HL-60 (cell line): Measurements from ENCODE around the gene CHD2.

ENCODE experiments used
- CTCF ChIP-seq: IDR thresholded peaks from one replicate; pipeline ENCODE4 v1.5.1; 2011; ENCODE audit warnings: low read length, control low read depth, inconsistent platforms; ENCODE audit not compliant: insufficient read depth
- GABPA ChIP-seq: IDR thresholded peaks from 2 replicates; pipeline ENCODE4 v1.6.1; 2012; ENCODE audit warnings: low read depth
- POLR2AphosphoS5 ChIP-seq: IDR thresholded peaks from 2 replicates; pipeline ENCODE4 v1.6.1; 2012; ENCODE audit warnings: low read depth
- TF ChIP-seq, protein P1 (sequence below): IDR thresholded peaks from 2 replicates; pipeline ENCODE4 v1.6.1; 2012; ENCODE audit warnings: low read depth; ENCODE audit not compliant: insufficient replicate concordance

DNA sequence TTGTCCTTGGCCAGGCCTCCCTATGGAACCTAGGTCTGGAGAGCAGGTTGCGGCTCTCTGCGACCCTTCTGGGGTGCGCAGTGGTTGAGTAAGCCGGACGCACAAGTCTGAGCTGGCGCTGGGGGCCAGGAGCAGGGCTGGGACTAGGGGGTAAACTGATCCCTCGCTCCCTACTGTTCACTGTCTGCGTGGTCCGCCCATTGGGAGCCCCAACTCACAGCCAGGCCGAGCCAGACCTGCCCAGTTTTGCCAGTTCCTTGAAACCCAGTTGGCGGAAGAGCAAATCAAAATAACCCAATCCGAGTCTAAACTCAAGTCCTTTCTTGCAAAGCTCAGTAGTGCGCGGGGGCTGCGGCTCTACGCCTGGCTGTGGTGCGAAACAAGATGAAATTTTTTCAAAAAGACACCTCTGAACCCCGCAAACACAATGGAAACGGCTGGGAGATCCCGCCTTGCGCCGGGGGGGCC, 171.4 kb downstream of the CHD2 start:
- TF ChIP-seq, protein P1, sequence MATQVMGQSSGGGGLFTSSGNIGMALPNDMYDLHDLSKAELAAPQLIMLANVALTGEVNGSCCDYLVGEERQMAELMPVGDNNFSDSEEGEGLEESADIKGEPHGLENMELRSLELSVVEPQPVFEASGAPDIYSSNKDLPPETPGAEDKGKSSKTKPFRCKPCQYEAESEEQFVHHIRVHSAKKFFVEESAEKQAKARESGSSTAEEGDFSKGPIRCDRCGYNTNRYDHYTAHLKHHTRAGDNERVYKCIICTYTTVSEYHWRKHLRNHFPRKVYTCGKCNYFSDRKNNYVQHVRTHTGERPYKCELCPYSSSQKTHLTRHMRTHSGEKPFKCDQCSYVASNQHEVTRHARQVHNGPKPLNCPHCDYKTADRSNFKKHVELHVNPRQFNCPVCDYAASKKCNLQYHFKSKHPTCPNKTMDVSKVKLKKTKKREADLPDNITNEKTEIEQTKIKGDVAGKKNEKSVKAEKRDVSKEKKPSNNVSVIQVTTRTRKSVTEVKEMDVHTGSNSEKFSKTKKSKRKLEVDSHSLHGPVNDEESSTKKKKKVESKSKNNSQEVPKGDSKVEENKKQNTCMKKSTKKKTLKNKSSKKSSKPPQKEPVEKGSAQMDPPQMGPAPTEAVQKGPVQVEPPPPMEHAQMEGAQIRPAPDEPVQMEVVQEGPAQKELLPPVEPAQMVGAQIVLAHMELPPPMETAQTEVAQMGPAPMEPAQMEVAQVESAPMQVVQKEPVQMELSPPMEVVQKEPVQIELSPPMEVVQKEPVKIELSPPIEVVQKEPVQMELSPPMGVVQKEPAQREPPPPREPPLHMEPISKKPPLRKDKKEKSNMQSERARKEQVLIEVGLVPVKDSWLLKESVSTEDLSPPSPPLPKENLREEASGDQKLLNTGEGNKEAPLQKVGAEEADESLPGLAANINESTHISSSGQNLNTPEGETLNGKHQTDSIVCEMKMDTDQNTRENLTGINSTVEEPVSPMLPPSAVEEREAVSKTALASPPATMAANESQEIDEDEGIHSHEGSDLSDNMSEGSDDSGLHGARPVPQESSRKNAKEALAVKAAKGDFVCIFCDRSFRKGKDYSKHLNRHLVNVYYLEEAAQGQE = no peak
- TF ChIP-seq CTCF = no peak
- TF ChIP-seq GABPA = no peak
- no peak for TF ChIP-seq POLR2AphosphoS5
